Measurements from ENCODE around the gene S100A8.

DNA sequence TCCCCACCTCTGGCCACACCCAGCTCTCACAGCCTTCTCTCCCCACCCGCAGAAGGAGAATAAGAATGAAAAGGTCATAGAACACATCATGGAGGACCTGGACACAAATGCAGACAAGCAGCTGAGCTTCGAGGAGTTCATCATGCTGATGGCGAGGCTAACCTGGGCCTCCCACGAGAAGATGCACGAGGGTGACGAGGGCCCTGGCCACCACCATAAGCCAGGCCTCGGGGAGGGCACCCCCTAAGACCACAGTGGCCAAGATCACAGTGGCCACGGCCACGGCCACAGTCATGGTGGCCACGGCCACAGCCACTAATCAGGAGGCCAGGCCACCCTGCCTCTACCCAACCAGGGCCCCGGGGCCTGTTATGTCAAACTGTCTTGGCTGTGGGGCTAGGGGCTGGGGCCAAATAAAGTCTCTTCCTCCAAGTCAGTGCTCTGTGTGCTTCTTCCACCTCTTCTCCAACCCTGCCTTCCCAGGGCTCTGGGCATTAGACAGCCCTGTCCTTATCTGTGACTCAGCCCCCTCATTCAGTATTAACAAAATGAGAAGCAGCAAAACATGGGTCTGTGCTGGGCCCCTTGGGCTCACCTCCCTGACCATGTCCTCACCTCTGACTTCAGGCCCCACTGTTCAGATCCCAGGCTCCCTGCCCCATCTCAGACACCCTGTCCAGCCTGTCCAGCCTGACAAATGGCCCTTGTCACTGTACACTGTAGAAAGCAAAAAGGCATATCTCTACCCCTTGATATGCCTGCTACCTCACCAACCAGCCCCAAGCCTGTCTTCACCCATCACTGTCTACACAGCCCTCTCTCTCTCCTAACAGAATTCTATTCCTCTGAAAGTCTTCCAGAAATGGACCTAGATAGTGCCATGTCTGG, 30.0 kb downstream of the S100A8 start:
- TF ChIP-seq, protein P1, sequence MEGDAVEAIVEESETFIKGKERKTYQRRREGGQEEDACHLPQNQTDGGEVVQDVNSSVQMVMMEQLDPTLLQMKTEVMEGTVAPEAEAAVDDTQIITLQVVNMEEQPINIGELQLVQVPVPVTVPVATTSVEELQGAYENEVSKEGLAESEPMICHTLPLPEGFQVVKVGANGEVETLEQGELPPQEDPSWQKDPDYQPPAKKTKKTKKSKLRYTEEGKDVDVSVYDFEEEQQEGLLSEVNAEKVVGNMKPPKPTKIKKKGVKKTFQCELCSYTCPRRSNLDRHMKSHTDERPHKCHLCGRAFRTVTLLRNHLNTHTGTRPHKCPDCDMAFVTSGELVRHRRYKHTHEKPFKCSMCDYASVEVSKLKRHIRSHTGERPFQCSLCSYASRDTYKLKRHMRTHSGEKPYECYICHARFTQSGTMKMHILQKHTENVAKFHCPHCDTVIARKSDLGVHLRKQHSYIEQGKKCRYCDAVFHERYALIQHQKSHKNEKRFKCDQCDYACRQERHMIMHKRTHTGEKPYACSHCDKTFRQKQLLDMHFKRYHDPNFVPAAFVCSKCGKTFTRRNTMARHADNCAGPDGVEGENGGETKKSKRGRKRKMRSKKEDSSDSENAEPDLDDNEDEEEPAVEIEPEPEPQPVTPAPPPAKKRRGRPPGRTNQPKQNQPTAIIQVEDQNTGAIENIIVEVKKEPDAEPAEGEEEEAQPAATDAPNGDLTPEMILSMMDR (IDR thresholded peaks at IDR 0.05) = no peak
- no peak for TF ChIP-seq ZFX (IDR thresholded peaks at IDR 0.05; ENCODE audit: borderline replicate concordance)

All from 22Rv1 (cell line).